HepG2 (cell line): ENCODE data around the gene EXOC6B. TPM values are rescaled to one million over a fixed set of nuclear protein-coding genes. Genes with fewer than 3 reads are reported as not detected.
A peak's percentile ranks its signal among the peaks of the same experiment; 100 is the strongest.

ENCODE experiments used
- ATF1 ChIP-seq: IDR thresholded peaks from 2 replicates; pipeline ENCODE4 v1.6.1; 2016; ENCODE audit warnings: mild to moderate bottlenecking, control low read depth
- BHLHE40 ChIP-seq: IDR thresholded peaks from 2 replicates; pipeline ENCODE4 v1.6.1; 2011; ENCODE audit warnings: low read length, improper control_type of control experiment
- FOXC1 ChIP-seq: sonication (generic); formaldehyde crosslinking; IDR thresholded peaks from 2 replicates; pipeline ENCODE4 v1.8.0; 2022; ENCODE audit warnings: mild to moderate bottlenecking, missing genetic modification reagents, borderline replicate concordance
- GLI4 ChIP-seq: sonication (generic); formaldehyde crosslinking; IDR thresholded peaks from 2 replicates; pipeline ENCODE4 v1.5.1; 2020; ENCODE audit warnings: missing genetic modification reagents, mild to moderate bottlenecking, moderate library complexity, borderline replicate concordance
- NPAS2 ChIP-seq: sonication (generic); formaldehyde crosslinking; IDR thresholded peaks from 2 replicates; pipeline ENCODE4 v1.8.0; 2022; ENCODE audit warnings: mild to moderate bottlenecking, missing genetic modification reagents, borderline replicate concordance
- PHB2 ChIP-seq: fragments of 450-650 bp; IDR thresholded peaks from 2 replicates; pipeline ENCODE4 v1.6.1; 2018; ENCODE audit not compliant: partially characterized antibody
- TAF1 ChIP-seq: sonication (generic); formaldehyde crosslinking; IDR thresholded peaks from 2 replicates; pipeline ENCODE4 v1.4.0; 2020; ENCODE audit warnings: missing genetic modification reagents
- THAP11 ChIP-seq: IDR thresholded peaks from 2 replicates; pipeline ENCODE4 v1.6.1; 2016; ENCODE audit warnings: missing biosample characterization, missing genetic modification reagents
- U2AF1 ChIP-seq: fragments of 200-400 bp; formaldehyde crosslinking; optimal IDR thresholded peaks from 2 replicates; pipeline ENCODE3; 2017; ENCODE audit warnings: mild to moderate bottlenecking, low read depth, low read length
- YY1 ChIP-seq: IDR thresholded peaks from 2 replicates; pipeline ENCODE4 v1.6.1; 2011; ENCODE audit warnings: low read length, low read depth, moderate library complexity, mild to moderate bottlenecking; ENCODE audit not compliant: insufficient read depth, insufficient replicate concordance
- ZMAT3 ChIP-seq: sonication (generic); formaldehyde crosslinking; conservative IDR thresholded peaks from 2 replicates; pipeline ENCODE4 v1.7.0; 2021; ENCODE audit warnings: missing genetic modification reagents
- ZNF207 ChIP-seq: fragments of 450-650 bp; IDR thresholded peaks from 2 replicates; pipeline ENCODE4 v1.6.1; 2016; ENCODE audit warnings: antibody characterized with exemption, borderline replicate concordance
- ZNF260 ChIP-seq: sonication (generic); formaldehyde crosslinking; IDR thresholded peaks from 2 replicates; pipeline ENCODE4 v1.4.0; 2020; ENCODE audit warnings: missing genetic modification reagents, low read depth, mild to moderate bottlenecking, borderline replicate concordance
- ZNF598 ChIP-seq: sonication (generic); formaldehyde crosslinking; IDR thresholded peaks from 2 replicates; pipeline ENCODE4 v1.5.1; 2020; ENCODE audit warnings: mild to moderate bottlenecking, missing genetic modification reagents, borderline replicate concordance
- ZNF652 ChIP-seq: IDR thresholded peaks from 2 replicates; pipeline ENCODE4 v1.6.1; 2016; ENCODE audit warnings: low read depth, borderline replicate concordance
- ZSCAN21 ChIP-seq: sonication (generic); formaldehyde crosslinking; IDR thresholded peaks from 2 replicates; pipeline ENCODE4 v1.8.0; 2022; ENCODE audit warnings: mild to moderate bottlenecking, missing genetic modification reagents, moderate library complexity, borderline replicate concordance
- ZSCAN25 ChIP-seq: sonication (generic); formaldehyde crosslinking; IDR thresholded peaks from 2 replicates; pipeline ENCODE4 v1.8.0; 2022; ENCODE audit warnings: mild to moderate bottlenecking, missing genetic modification reagents
- polyA plus RNA-seq, 8 experiments: library from polyadenylated mRNA; depleted of rRNA in 3 of 8; stranded (reverse) in 7 of 8; unstranded in 1 of 8; fragments of >200 nt; fragmentation: Illumina TruSeq in 4 of 8; extraction: Trizol in 4 of 8; gene quantifications; 2 replicates each; pipeline versions ENCODE4 v1.2.1 to v1.2.3, GENCODE V29; 2011 to 2016; ENCODE audit warnings: low read depth in 4 of 8, missing spikeins in 1 of 8, mixed read lengths in 1 of 8; ENCODE audit not compliant: insufficient read depth in 1 of 8
- total RNA-seq, 5 experiments: library from RNA; depleted of rRNA; stranded (reverse); fragments of >200 nt; fragmentation: Illumina TruSeq; extraction: Trizol; gene quantifications; 2 replicates each; pipeline ENCODE4 v1.2.3, GENCODE V29; 2016; ENCODE audit warnings: low read depth in 1 of 5
- TF ChIP-seq, protein P1 (sequence below): sonication (generic); formaldehyde crosslinking; IDR thresholded peaks from 2 replicates; pipeline ENCODE4 v1.8.0; 2022; ENCODE audit warnings: mild to moderate bottlenecking, missing genetic modification reagents; ENCODE audit not compliant: insufficient replicate concordance
- TF ChIP-seq, protein P2 (sequence below): sonication (generic); formaldehyde crosslinking; IDR thresholded peaks from 2 replicates; pipeline ENCODE4 v1.4.0; 2020; ENCODE audit warnings: missing genetic modification reagents, borderline replicate concordance
- TF ChIP-seq, protein P3 (sequence below): sonication (generic); formaldehyde crosslinking; IDR thresholded peaks from 2 replicates; pipeline ENCODE4 v1.4.0; 2020; ENCODE audit warnings: missing genetic modification reagents

EXOC6B gene
- total and polyA plus RNA-seq, 2 of the 13 experiments (the other 11 are each of a cell fraction or from before 2014, with no cell fraction given) = 9.1 to 15.9 TPM

DNA sequence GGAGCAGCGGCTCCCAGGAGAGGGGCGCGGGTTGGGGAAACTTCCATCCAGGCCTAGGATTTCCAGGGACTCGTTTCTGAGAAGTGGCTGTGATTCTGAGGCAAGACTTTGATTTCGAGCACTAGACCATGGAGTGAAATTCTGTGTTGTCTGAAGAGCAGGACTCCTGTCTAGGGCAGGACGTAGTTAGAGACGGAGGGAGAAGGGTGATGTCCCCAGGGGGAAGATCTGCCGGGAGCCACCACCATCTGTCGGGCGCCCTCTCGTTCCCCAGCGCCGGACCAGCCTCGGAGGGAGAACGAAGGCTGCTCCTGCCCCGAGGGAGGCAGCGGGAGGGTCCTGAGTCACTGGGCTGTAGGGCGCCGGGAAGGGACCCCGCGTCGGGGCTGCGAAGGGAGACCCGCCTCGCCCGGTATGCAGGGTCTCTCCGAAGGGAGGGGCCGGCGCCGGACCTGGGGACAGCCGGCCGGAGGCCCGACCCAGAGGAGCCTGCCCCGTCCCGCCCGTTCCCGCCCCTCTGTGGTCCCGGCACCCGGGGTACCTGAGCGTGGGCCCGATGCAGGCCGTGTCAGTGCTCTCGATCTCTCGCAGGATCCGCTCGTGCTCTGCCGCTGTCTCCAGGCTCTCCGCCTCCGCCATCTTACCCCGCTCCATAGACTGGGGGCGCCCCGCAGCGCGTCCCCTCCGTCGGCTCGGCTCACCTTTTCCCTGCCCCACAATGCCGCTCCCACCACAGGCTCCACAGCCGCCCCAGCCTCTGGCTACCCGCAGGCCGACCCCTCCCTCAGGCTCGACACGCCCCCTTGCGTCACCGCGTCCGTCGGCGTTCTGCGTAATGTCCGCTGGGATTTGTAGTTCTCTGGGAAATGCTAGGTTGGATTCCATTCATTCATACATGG, at the start of gene EXOC6B (continued):
- TF ChIP-seq, protein P1, sequence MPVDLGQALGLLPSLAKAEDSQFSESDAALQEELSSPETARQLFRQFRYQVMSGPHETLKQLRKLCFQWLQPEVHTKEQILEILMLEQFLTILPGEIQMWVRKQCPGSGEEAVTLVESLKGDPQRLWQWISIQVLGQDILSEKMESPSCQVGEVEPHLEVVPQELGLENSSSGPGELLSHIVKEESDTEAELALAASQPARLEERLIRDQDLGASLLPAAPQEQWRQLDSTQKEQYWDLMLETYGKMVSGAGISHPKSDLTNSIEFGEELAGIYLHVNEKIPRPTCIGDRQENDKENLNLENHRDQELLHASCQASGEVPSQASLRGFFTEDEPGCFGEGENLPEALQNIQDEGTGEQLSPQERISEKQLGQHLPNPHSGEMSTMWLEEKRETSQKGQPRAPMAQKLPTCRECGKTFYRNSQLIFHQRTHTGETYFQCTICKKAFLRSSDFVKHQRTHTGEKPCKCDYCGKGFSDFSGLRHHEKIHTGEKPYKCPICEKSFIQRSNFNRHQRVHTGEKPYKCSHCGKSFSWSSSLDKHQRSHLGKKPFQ (CRISPR knock-in tag) = no peak
- TF ChIP-seq PHB2 (no peak), FOXC1 (CRISPR knock-in tag) (peak; percentile 95), ATF1 (peak; percentile 97), ZNF260 (CRISPR knock-in tag) (no peak), YY1 (peak; percentile 91), BHLHE40 (0 out of 2 replicates have a peak, but pooled peaks have one; percentile 18), ZSCAN25 (CRISPR knock-in tag) (peak; percentile 58; the same call in 1 of the 2 replicates), ZNF207 (no peak), ZNF652 (CRISPR knock-in tag) (0 out of 2 replicates have a peak, but pooled peaks have one; percentile 51), TAF1 (CRISPR knock-in tag) (peak; percentile 94), THAP11 (CRISPR knock-in tag) (peak; percentile 100), U2AF1 (peak; percentile 45), ZSCAN21 (peak; percentile 71), ZMAT3 (CRISPR knock-in tag) (peak; percentile 69; the same call in 1 of the 2 replicates), NPAS2 (CRISPR knock-in tag) (no peak), ZNF598 (CRISPR knock-in tag) (peak; percentile 89; the same call in 1 of the 2 replicates), GLI4 (CRISPR knock-in tag) (peak; percentile 83; the same call in 1 of the 2 replicates)
- TF ChIP-seq, protein P2, sequence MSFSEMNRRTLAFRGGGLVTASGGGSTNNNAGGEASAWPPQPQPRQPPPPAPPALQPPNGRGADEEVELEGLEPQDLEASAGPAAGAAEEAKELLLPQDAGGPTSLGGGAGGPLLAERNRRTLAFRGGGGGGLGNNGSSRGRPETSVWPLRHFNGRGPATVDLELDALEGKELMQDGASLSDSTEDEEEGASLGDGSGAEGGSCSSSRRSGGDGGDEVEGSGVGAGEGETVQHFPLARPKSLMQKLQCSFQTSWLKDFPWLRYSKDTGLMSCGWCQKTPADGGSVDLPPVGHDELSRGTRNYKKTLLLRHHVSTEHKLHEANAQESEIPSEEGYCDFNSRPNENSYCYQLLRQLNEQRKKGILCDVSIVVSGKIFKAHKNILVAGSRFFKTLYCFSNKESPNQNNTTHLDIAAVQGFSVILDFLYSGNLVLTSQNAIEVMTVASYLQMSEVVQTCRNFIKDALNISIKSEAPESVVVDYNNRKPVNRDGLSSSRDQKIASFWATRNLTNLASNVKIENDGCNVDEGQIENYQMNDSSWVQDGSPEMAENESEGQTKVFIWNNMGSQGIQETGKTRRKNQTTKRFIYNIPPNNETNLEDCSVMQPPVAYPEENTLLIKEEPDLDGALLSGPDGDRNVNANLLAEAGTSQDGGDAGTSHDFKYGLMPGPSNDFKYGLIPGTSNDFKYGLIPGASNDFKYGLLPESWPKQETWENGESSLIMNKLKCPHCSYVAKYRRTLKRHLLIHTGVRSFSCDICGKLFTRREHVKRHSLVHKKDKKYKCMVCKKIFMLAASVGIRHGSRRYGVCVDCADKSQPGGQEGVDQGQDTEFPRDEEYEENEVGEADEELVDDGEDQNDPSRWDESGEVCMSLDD = no peak; the same call in 1 of the 2 replicates
- TF ChIP-seq, protein P3, sequence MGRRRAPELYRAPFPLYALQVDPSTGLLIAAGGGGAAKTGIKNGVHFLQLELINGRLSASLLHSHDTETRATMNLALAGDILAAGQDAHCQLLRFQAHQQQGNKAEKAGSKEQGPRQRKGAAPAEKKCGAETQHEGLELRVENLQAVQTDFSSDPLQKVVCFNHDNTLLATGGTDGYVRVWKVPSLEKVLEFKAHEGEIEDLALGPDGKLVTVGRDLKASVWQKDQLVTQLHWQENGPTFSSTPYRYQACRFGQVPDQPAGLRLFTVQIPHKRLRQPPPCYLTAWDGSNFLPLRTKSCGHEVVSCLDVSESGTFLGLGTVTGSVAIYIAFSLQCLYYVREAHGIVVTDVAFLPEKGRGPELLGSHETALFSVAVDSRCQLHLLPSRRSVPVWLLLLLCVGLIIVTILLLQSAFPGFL (CRISPR knock-in tag) = no peak
